T-cell (primary cell): ENCODE results near the gene PVALB. TPM values are rescaled to one million over a fixed set of nuclear protein-coding genes. Genes with fewer than 3 reads are reported as not detected.

Experiments used
- ATAC-seq, 4 experiments: fragments of 200-7000 bp in 3 of 4; fragments of 150-1000 bp in 1 of 4; cut with Tn5 transposase; replicated peaks in 1 of 4; 1 replicate in 3 of 4; 2 replicates in 1 of 4; pipeline ENCODE4 v1.10.0; 2021; ENCODE audit warnings: moderate library complexity in 3 of 4, mild to moderate bottlenecking in 2 of 4, moderate number of reproducible peaks in 1 of 4
- CTCF ChIA-PET, 2 donors: fragments of 300-600 bp; sonication (Branson Sonifier 250); formaldehyde crosslinking; loops; one replicate each; lab custom pipeline; 2022; ENCODE audit warnings: antibody characterized with exemption in 2 of 2; lab: Charles Lee
- POLR2A ChIA-PET, 2 donors: fragments of 300-600 bp; sonication (Branson Sonifier 250); formaldehyde crosslinking; loops; one replicate each; lab custom pipeline; 2022; ENCODE audit warnings: antibody characterized with exemption in 2 of 2; lab: Charles Lee
- DNase-seq, 35 experiments: peaks; one replicate each; pipeline versions ENCODE4 v3.0.0 to v3.0.0-alpha.2; 2013 to 2023
- H3K27ac ChIP-seq: one replicate; pipeline ENCODE4 v1.5.1; 2013; ENCODE audit warnings: low read length
- H3K27me3 ChIP-seq, 2 experiments: replicated peaks in 1 of 2; 1 replicate in 1 of 2; 2 replicates in 1 of 2; pipeline versions ENCODE4 v1.6.1 to v1.7.0; 2013; ENCODE audit warnings: low read length in 1 of 2, mixed read lengths in 1 of 2; ENCODE audit not compliant: control insufficient read depth in 2 of 2, insufficient read depth in 2 of 2; ENCODE audit errors: extremely low read depth in 1 of 2
- H3K36me3 ChIP-seq, 2 donors: 1 replicate in 1 of 2; 2 replicates in 1 of 2; pipeline versions ENCODE4 v1.6.1 to v1.7.0; 2013; ENCODE audit warnings: low read length in 1 of 2; ENCODE audit not compliant: control insufficient read depth in 2 of 2, insufficient read depth in 1 of 2; ENCODE audit errors: extremely low read depth in 1 of 2
- H3K4me1 ChIP-seq, 2 experiments: 1 replicate in 1 of 2; 2 replicates in 1 of 2; pipeline versions ENCODE4 v1.6.1 to v1.7.0; 2013; ENCODE audit warnings: low read length in 2 of 2, mixed read lengths in 1 of 2; ENCODE audit not compliant: insufficient read depth in 2 of 2, control insufficient read depth in 1 of 2; ENCODE audit errors: extremely low read depth in 1 of 2
- H3K4me3 ChIP-seq, 2 donors: 1 replicate in 1 of 2; 2 replicates in 1 of 2; pipeline versions ENCODE4 v1.5.1 to v1.7.0; 2013; ENCODE audit warnings: mild to moderate bottlenecking in 2 of 2, low read length in 1 of 2, moderate library complexity in 1 of 2; ENCODE audit not compliant: control insufficient read depth in 1 of 2; ENCODE audit errors: extremely low read depth in 1 of 2
- H3K9me3 ChIP-seq: 2 replicates; pipeline ENCODE4 v1.7.0; 2013
- H3K27ac Mint-ChIP-seq, 2 donors: one replicate each; pipeline ENCODE4 v1.8.0; 2020 to 2021; ENCODE audit warnings: mild to moderate bottlenecking in 2 of 2, mixed read lengths in 2 of 2
- H3K27me3 Mint-ChIP-seq, 2 donors: one replicate each; pipeline ENCODE4 v1.8.0; 2021 to 2022; ENCODE audit warnings: mixed read lengths in 2 of 2
- H3K36me3 Mint-ChIP-seq: one replicate; pipeline ENCODE4 v1.8.0; 2021; ENCODE audit warnings: mixed read lengths
- H3K4me1 Mint-ChIP-seq, 3 donors: one replicate each; pipeline ENCODE4 v1.8.0; 2020 to 2022; ENCODE audit warnings: mixed read lengths in 3 of 3, mild to moderate bottlenecking in 1 of 3
- H3K4me3 Mint-ChIP-seq, 3 donors: one replicate each; pipeline ENCODE4 v1.8.0; 2020 to 2022; ENCODE audit warnings: mild to moderate bottlenecking in 3 of 3, mixed read lengths in 3 of 3, moderate library complexity in 3 of 3
- H3K9me3 Mint-ChIP-seq, 3 donors: one replicate each; pipeline ENCODE4 v1.8.0; 2020 to 2022; ENCODE audit warnings: mixed read lengths in 3 of 3
- WGBS: methylation state at CpG from one replicate; pipeline ENCODE4 v1.1.5; 2013; ENCODE audit warnings: missing lambda C conversion rate; ENCODE audit not compliant: insufficient coverage; 5-methylcytosine and 5-hydroxymethylcytosine counted together
- total RNA-seq, 35 experiments: library from RNA in 6 of 35; stranded (reverse) in 6 of 35; fragments of 120-200 nt in 1 of 35; gene quantifications; one replicate each; pipeline versions ENCODE4 v1.2.1 to v1.2.4 and lab custom pipeline; 2013 to 2026

PVALB gene
- total RNA-seq, 5 donors from 2014 or later (not counting 1 experiment from before 2014, with no cell fraction given), result not detected

DNA sequence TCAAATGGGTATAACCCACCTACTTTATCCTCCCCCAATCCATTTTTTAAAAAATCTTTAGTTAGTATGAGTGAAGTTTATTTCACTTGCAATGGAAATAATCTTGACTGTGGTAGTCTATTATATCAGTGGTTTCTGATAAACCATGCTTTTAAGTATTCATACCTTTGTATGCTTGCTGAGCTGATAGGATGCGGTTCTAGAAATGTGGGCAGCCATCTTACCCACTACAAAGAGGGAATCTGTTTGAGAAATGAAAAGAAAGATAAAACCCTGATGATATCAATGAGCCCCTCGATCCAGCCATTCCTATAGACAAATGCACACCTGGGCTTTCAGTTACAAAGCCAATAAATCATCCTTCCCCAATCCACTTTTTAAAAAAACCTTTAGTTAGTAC lies 13.8 kb upstream of the PVALB start:
- H3K4me1 ChIP-seq, result peaks cover 10 to 11% of the 10 kb centered on the region in 2 experiments
- H3K9me3 Mint-ChIP-seq, result no peaks in the 10 kb centered on the region
- peak in 3 of 35 experiments; percentile 8 to 38 (median 10) for DNase-seq
- H3K27ac ChIP-seq, result no peak overlapping the region
- H3K4me1 Mint-ChIP-seq, result peaks cover 22 to 32% (median 31%) of the 10 kb centered on the region in 3 donors
- peaks cover 36 to 40% of the 10 kb centered on the region in 2 donors for H3K27me3 Mint-ChIP-seq
- no peaks in the 10 kb centered on the region for H3K9me3 ChIP-seq
- H3K4me3 Mint-ChIP-seq, result peak overlapping the region in 1 of 3 donors; percentile 7
- H3K4me3 ChIP-seq, result no peak overlapping the region
- peak; percentile 56 to 86 (median 71) for ATAC-seq
- peaks cover 0 to 25% of the 10 kb centered on the region in 2 experiments for H3K27me3 ChIP-seq
- no peaks in the 10 kb centered on the region for H3K36me3 ChIP-seq
- POLR2A ChIA-PET, result no interaction called here
- CTCF ChIA-PET, result no interaction called here
- no peak overlapping the region for H3K27ac Mint-ChIP-seq
- WGBS, result no CpG with 5 or more reads among the region's 2 CpGs
- no peaks in the 10 kb centered on the region for H3K36me3 Mint-ChIP-seq

DNA sequence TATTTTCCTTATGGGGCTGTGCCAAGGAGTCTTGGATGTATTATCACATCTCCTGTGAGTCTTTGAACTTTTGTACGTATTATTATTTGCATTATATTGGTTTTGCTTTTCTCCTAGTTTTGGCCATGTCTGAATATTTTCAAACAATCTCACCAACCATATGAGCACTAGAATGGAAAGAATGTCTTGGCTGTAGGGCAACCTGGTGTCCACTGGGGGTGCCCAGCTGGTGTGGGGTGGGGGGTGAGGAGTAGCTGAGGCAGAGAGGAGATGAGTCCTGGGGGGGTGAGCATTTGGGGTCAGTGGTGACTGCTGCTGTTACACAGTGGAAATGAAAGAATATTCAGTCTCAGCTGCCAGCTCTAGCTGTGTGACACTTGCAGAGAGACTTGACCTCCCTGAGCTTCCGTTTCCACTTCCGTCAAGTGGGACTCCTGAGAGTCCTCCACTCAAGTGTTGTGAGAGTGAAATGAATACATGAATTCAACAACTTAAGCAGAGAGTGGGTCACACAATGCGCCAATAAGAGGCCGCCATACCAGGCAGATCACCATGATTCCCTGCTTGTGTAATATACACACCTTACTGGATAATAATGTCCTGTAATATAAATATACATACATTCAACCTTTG lies 12.7 kb upstream of the PVALB start:
- H3K9me3 Mint-ChIP-seq, result no peaks in the 10 kb centered on the region
- no peaks in the 10 kb centered on the region for H3K36me3 Mint-ChIP-seq
- H3K27me3 ChIP-seq, result peaks cover 0 to 27% of the 10 kb centered on the region in 2 experiments
- H3K4me1 ChIP-seq, result peaks cover 10 to 11% of the 10 kb centered on the region in 2 experiments
- H3K27ac Mint-ChIP-seq, result peak overlapping the region in 1 of 2 donors; percentile 9
- no peak overlapping the region for H3K4me3 ChIP-seq
- no peak overlapping the region for H3K27ac ChIP-seq
- H3K9me3 ChIP-seq, result no peaks in the 10 kb centered on the region
- peaks cover 22 to 32% (median 31%) of the 10 kb centered on the region in 3 donors for H3K4me1 Mint-ChIP-seq
- ATAC-seq (no peak), DNase-seq (no peak)
- H3K4me3 Mint-ChIP-seq, result no peak overlapping the region
- ChIA-PET CTCF (no interaction called here), POLR2A (no interaction called here)
- no CpG with 5 or more reads among the region's 5 CpGs for WGBS
- peaks cover 33 to 44% of the 10 kb centered on the region in 2 donors for H3K27me3 Mint-ChIP-seq
- no peaks in the 10 kb centered on the region for H3K36me3 ChIP-seq

DNA sequence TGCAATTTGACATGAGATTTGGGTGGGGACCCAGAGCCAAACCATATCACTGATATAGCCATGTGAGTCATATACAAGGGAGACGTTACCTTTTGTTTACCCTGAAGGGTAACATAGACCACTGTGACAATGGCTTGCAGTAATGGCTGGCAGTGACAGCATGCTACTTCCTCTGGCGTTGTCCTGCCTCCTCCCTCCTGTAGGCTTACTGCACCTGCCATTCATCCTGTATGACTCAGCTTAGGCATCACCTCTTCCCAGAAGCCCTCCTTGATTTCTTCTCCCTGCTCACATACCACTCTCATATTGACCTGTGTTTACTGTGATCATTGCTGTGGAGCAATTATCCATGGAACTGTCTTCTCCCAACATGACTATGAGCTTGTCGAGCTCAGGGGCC lies 12.0 kb upstream of the PVALB start:
- ChIA-PET POLR2A (no interaction called here), CTCF (no interaction called here)
- peaks cover 10 to 11% of the 10 kb centered on the region in 2 experiments for H3K4me1 ChIP-seq
- no peak overlapping the region for H3K27ac ChIP-seq
- H3K9me3 ChIP-seq, result no peaks in the 10 kb centered on the region
- no peak for DNase-seq
- peak in 2 of 4 experiments; percentile 34 to 40 for ATAC-seq
- H3K9me3 Mint-ChIP-seq, result no peaks in the 10 kb centered on the region
- no peaks in the 10 kb centered on the region for H3K36me3 ChIP-seq
- H3K27ac Mint-ChIP-seq, result peak overlapping the region in 1 of 2 donors; percentile 38
- no peak overlapping the region for H3K4me3 ChIP-seq
- no peaks in the 10 kb centered on the region for H3K36me3 Mint-ChIP-seq
- H3K27me3 ChIP-seq, result peaks cover 0 to 34% of the 10 kb centered on the region in 2 experiments
- 61% methylated on average over 2 of the region's 3 CpGs for WGBS
- peaks cover 22 to 32% (median 31%) of the 10 kb centered on the region in 3 donors for H3K4me1 Mint-ChIP-seq
- H3K4me3 Mint-ChIP-seq, result no peak overlapping the region
- peaks cover 36 to 46% of the 10 kb centered on the region in 2 donors for H3K27me3 Mint-ChIP-seq

DNA sequence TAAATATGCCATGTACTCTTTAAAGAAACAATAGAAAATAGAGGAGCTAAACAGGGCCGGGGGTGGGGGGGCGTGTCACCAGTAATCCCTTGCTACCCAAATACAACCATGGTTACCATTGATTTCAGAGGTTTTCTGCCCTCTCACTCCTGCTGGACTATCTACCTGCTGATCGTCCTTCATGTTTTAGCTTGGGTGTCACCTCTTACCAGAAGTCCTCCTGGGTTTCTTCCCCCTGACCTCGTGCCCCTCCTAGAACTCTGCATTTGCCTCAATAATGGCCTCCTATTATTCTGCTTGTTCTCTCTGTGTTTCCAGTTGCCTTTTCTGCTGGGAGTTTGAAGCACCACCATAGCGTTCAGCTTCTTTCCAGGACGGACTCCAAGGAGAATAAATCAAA lies 9.4 kb upstream of the PVALB start:
- Mint-ChIP-seq H3K27me3 (peaks cover 39 to 41% of the 10 kb centered on the region in 2 donors), H3K36me3 (no peaks in the 10 kb centered on the region), H3K4me3 (no peak overlapping the region), H3K4me1 (peaks cover 20 to 25% (median 23%) of the 10 kb centered on the region in 3 donors), H3K9me3 (no peaks in the 10 kb centered on the region), H3K27ac (peak overlapping the region in 1 of 2 donors; percentile 50)
- H3K27me3 ChIP-seq, result peaks cover 0 to 41% of the 10 kb centered on the region in 2 experiments
- ATAC-seq (no peak), DNase-seq (no peak)
- no peaks in the 10 kb centered on the region for H3K36me3 ChIP-seq
- WGBS, result 87% methylated on average over 3 of the region's 6 CpGs
- H3K9me3 ChIP-seq, result no peaks in the 10 kb centered on the region
- H3K4me3 ChIP-seq, result no peak overlapping the region
- POLR2A ChIA-PET, result no interaction called here
- no peak overlapping the region for H3K27ac ChIP-seq
- CTCF ChIA-PET, result no interaction called here
- H3K4me1 ChIP-seq, result peaks cover 9 to 10% of the 10 kb centered on the region in 2 experiments

DNA sequence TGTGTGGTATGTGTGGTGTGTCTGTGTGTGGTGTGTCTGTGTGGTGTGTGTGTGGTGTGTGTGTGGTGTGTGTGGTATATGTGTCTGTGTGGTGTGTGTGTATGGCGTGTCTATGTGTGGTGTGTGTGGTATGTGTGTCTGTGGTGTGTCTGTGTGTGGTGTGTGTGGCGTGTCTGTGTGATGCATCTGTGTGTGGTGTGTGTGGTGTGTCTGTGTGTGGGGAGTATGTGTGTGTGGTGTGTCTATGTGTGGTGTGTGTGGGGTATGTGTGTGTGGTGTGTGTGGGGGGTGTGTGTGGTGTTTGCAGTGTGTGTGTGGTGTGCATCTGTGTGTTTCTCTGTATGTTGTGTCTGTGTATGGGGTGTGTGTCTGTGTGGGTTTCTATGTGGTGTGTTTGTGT lies 7.8 kb upstream of the PVALB start:
- Histone ChIP-seq H3K27me3 (peaks cover 0 to 37% of the 10 kb centered on the region in 2 experiments), H3K4me3 (no peak overlapping the region), H3K36me3 (no peaks in the 10 kb centered on the region), H3K4me1 (no peaks in the 10 kb centered on the region), H3K27ac (no peak overlapping the region), H3K9me3 (no peaks in the 10 kb centered on the region)
- H3K36me3 Mint-ChIP-seq, result no peaks in the 10 kb centered on the region
- ATAC-seq, result no peak
- CTCF ChIA-PET, result no interaction called here
- DNase-seq, result no peak
- no peak overlapping the region for H3K27ac Mint-ChIP-seq
- H3K27me3 Mint-ChIP-seq, result peaks cover 45 to 47% of the 10 kb centered on the region in 2 donors
- peaks cover 7 to 9% (median 8%) of the 10 kb centered on the region in 3 donors for H3K4me1 Mint-ChIP-seq
- POLR2A ChIA-PET, result no interaction called here
- H3K9me3 Mint-ChIP-seq, result no peaks in the 10 kb centered on the region
- no peak overlapping the region for H3K4me3 Mint-ChIP-seq
- 79% methylated on average over 2 of the region's 2 CpGs for WGBS

DNA sequence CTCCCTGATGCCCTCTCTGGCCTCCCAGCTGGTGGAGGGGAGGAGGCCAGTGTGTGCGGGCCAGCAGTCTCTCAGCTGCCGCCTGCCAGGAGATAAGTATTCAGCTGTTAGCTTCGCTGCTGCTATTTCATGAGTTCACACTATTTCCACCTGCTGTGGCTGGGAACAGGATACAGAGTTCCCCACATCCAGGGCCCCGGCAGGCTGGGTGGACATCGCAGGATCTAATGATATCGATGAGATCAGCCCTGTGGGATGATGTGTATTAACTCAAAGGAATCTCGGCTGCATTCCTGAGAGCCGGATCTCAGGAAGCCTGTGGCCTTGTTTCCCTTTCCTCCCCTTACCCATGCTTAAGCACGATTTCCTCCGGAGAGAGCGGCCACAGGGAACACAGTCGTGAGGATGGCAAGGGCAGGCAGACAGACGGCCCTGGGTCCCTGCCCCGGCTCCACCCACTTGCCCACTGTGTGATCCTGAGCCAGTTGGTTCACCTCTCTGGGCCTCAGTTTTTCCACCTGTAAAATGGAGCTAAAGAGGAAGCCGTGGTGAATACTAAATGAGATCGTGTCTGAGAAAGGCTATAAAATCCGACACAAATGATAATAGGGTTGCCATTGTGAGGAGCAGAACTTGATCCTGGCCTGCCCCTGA lies 6.5 kb upstream of the PVALB start:
- no peaks in the 10 kb centered on the region for H3K36me3 Mint-ChIP-seq
- H3K4me3 ChIP-seq, result no peak overlapping the region
- ATAC-seq (no peak), DNase-seq (no peak)
- no peak overlapping the region for H3K27ac ChIP-seq
- H3K36me3 ChIP-seq, result no peaks in the 10 kb centered on the region
- H3K27me3 ChIP-seq, result peaks cover 0 to 43% of the 10 kb centered on the region in 2 experiments
- POLR2A ChIA-PET, result no interaction called here
- no peaks in the 10 kb centered on the region for H3K4me1 ChIP-seq
- H3K9me3 ChIP-seq, result no peaks in the 10 kb centered on the region
- WGBS, result 56% methylated on average over 8 of the region's 17 CpGs
- peaks cover 49 to 52% of the 10 kb centered on the region in 2 donors for H3K27me3 Mint-ChIP-seq
- H3K9me3 Mint-ChIP-seq, result no peaks in the 10 kb centered on the region
- H3K4me3 Mint-ChIP-seq, result no peak overlapping the region
- CTCF ChIA-PET, result no interaction called here
- peaks cover 0 to under 1% (median 0%) of the 10 kb centered on the region in 3 donors for H3K4me1 Mint-ChIP-seq
- no peak overlapping the region for H3K27ac Mint-ChIP-seq
